Fibroblast of lung (primary cell): Measurements from ENCODE around the gene STK11.

ENCODE experiments used
- EZH2 ChIP-seq: IDR thresholded peaks from 2 replicates; pipeline ENCODE4 v1.5.1; 2012; ENCODE audit warnings: low read length, control low read depth, mild to moderate bottlenecking; ENCODE audit errors: missing control alignments
- TF ChIP-seq, protein P1 (sequence below), 2 donors: IDR thresholded peaks in 1 of 2; conservative IDR thresholded peaks in 1 of 2; 1 replicate in 1 of 2; 2 replicates in 1 of 2; pipeline ENCODE4 v1.5.1; 2011 to 2012; ENCODE audit warnings: low read length in 2 of 2, control low read depth in 1 of 2, inconsistent platforms in 1 of 2, low read depth in 1 of 2, mild to moderate bottlenecking in 1 of 2

DNA sequence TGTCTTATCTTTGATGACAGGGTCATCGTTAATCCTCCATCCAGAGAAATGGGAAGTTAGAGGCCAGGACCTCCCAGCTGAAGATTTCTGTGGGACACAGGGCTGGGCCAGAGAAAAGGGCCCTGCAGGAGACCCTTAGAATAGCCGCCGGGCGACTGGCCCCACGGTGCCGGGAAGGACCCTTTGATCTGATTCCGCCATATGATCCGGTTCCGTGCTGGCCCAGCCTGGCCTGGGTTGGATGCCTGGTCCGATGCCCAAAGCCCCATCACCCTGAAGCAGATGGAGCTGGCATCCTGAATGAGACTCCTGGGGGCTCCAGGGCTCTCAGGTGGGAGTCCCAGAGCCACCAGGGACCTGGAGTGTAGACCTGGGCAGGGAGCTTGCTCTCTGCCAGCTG is 6.0 kb upstream of the STK11 start:
- TF ChIP-seq, protein P1, sequence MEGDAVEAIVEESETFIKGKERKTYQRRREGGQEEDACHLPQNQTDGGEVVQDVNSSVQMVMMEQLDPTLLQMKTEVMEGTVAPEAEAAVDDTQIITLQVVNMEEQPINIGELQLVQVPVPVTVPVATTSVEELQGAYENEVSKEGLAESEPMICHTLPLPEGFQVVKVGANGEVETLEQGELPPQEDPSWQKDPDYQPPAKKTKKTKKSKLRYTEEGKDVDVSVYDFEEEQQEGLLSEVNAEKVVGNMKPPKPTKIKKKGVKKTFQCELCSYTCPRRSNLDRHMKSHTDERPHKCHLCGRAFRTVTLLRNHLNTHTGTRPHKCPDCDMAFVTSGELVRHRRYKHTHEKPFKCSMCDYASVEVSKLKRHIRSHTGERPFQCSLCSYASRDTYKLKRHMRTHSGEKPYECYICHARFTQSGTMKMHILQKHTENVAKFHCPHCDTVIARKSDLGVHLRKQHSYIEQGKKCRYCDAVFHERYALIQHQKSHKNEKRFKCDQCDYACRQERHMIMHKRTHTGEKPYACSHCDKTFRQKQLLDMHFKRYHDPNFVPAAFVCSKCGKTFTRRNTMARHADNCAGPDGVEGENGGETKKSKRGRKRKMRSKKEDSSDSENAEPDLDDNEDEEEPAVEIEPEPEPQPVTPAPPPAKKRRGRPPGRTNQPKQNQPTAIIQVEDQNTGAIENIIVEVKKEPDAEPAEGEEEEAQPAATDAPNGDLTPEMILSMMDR (conservative IDR thresholded peaks at IDR 0.05 in 1 of 2, IDR thresholded peaks at IDR 0.05 in 1 of 2; ENCODE audit: low read depth in 1 of 2, low read length in 2 of 2), result no peak
- TF ChIP-seq EZH2, result no peak
